MCF 10A (cell line): ENCODE measurements around the gene HAAO. TPM values are rescaled to one million over a fixed set of nuclear protein-coding genes. Genes with fewer than 3 reads are reported as not detected.

Experiments used
- BruUV-seq: library from RNA; stranded (reverse); fragments of 400-500 nt; replicated peaks from 2 replicates; lab custom pipeline; 2021; lab: Mats Ljungman, UMichigan
- CTCF ChIA-PET: fragments of 300-600 bp; sonication (Branson Sonifier 250); formaldehyde crosslinking; extraction: SDS; loops from one replicate; lab custom pipeline; 2021; ENCODE audit warnings: antibody characterized with exemption, inconsistent platforms; lab: Yijun Ruan, JAX
- POLR2A ChIA-PET: fragments of 300-600, 350-650 bp; sonication (Branson Sonifier 250); formaldehyde crosslinking; extraction: SDS; loops from one replicate; lab custom pipeline; 2020; ENCODE audit warnings: antibody characterized with exemption, inconsistent platforms; lab: Yijun Ruan, JAX
- DNase-seq: peaks from one replicate; pipeline ENCODE4 v3.0.0-alpha.2; 2018; ENCODE audit not compliant: unreplicated experiment
- H3K27ac Mint-ChIP-seq: one replicate; pipeline ENCODE4 v1.8.0; 2022; ENCODE audit warnings: mild to moderate bottlenecking, low read depth, mixed read lengths; ENCODE audit not compliant: unreplicated experiment
- H3K27me3 Mint-ChIP-seq: one replicate; pipeline ENCODE4 v1.8.0; 2022; ENCODE audit warnings: mixed read lengths; ENCODE audit not compliant: insufficient read depth, unreplicated experiment
- H3K36me3 Mint-ChIP-seq: one replicate; pipeline ENCODE4 v1.8.0; 2022; ENCODE audit warnings: mild to moderate bottlenecking, moderate library complexity, mixed read lengths; ENCODE audit not compliant: insufficient read depth, unreplicated experiment
- H3K4me1 Mint-ChIP-seq: one replicate; pipeline ENCODE4 v1.8.0; 2022; ENCODE audit warnings: mixed read lengths; ENCODE audit not compliant: insufficient read depth, unreplicated experiment
- H3K4me3 Mint-ChIP-seq: one replicate; pipeline ENCODE4 v1.8.0; 2022; ENCODE audit warnings: mild to moderate bottlenecking, moderate library complexity, mixed read lengths; ENCODE audit not compliant: unreplicated experiment
- H3K9me3 Mint-ChIP-seq: one replicate; pipeline ENCODE4 v1.8.0; 2022; ENCODE audit warnings: mixed read lengths; ENCODE audit not compliant: unreplicated experiment
- intact Hi-C: fragments of 100-400 bp; cut with micrococcal nuclease; formaldehyde crosslinking; loops from 2 replicates; pipeline ENCODE4 v1.14.1; 2022
- total RNA-seq: library from RNA; stranded (reverse); gene quantifications from 2 replicates; pipeline ENCODE4 v1.2.3, GENCODE V29; 2022
- TF ChIP-seq, protein P1 (sequence below): fragments of 200-600 bp; IDR thresholded peaks from one replicate; pipeline ENCODE4 v1.8.0; 2022; ENCODE audit warnings: antibody characterized with exemption, mild to moderate bottlenecking; ENCODE audit not compliant: unreplicated experiment

Gene HAAO
- total RNA-seq, 1 experiment from 2014 or later, result not detected

DNA sequence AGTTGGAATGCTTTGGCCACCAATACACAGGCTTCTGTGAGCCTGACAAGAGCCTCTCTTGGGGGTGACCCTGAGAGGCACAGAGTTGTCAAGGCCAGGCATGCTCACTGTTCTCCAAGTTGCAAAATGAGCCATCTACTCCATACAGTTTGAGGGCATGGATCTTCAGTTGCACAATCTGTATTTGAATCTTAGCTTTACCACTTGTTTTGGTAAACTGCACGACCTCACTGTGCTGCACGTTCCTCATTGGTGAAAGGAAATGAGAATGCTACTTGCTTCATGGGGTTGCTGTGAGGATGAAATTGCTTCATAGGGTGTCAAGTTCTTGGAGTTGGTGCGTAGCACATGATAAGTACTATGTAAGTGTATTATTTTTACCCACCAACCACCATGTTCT lies 12.0 kb upstream of the HAAO start:
- peak; percentile 71 for DNase-seq
- peaks cover 13% of the 10 kb centered on the region for H3K4me1 Mint-ChIP-seq
- H3K27ac Mint-ChIP-seq, result no peak overlapping the region
- TF ChIP-seq, protein P1, sequence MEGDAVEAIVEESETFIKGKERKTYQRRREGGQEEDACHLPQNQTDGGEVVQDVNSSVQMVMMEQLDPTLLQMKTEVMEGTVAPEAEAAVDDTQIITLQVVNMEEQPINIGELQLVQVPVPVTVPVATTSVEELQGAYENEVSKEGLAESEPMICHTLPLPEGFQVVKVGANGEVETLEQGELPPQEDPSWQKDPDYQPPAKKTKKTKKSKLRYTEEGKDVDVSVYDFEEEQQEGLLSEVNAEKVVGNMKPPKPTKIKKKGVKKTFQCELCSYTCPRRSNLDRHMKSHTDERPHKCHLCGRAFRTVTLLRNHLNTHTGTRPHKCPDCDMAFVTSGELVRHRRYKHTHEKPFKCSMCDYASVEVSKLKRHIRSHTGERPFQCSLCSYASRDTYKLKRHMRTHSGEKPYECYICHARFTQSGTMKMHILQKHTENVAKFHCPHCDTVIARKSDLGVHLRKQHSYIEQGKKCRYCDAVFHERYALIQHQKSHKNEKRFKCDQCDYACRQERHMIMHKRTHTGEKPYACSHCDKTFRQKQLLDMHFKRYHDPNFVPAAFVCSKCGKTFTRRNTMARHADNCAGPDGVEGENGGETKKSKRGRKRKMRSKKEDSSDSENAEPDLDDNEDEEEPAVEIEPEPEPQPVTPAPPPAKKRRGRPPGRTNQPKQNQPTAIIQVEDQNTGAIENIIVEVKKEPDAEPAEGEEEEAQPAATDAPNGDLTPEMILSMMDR, result no peak
- no peak overlapping the region for H3K4me3 Mint-ChIP-seq
- H3K9me3 Mint-ChIP-seq, result no peaks in the 10 kb centered on the region
- no peaks in the 10 kb centered on the region for H3K27me3 Mint-ChIP-seq
- intact Hi-C loops, result no loop called here
- ChIA-PET POLR2A (no interaction called here), CTCF (no interaction called here)
- BruUV-seq, result no TSS peak
- H3K36me3 Mint-ChIP-seq, result peaks cover 4% of the 10 kb centered on the region

DNA sequence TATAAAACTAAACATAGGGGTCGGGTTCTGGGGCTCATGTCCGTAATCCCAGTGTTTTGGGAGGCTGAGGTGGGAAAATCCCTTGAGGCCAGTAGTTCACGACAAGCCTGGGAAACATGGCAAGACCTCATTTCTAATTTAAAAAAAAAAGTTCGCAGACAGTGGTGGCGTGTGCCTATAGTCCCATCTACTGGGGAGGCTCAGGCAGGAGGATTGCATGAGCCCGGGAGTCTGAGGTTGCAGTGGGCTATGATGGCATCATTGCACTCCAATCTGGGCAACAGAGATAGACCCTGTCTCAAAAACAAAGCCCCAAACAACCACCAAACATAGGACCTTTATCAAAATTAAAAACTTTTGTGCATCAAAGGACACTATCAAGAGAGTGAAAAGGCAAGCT lies 9.8 kb upstream of the HAAO start:
- Mint-ChIP-seq H3K4me1 (peaks cover 8% of the 10 kb centered on the region), H3K27ac (no peak overlapping the region), H3K4me3 (no peak overlapping the region), H3K9me3 (no peaks in the 10 kb centered on the region), H3K27me3 (no peaks in the 10 kb centered on the region), H3K36me3 (no peaks in the 10 kb centered on the region)
- intact Hi-C loops, result no loop called here
- ChIA-PET CTCF (no interaction called here), POLR2A (no interaction called here)
- no TSS peak for BruUV-seq
- DNase-seq, result no peak
- TF ChIP-seq, protein P1, result no peak

DNA sequence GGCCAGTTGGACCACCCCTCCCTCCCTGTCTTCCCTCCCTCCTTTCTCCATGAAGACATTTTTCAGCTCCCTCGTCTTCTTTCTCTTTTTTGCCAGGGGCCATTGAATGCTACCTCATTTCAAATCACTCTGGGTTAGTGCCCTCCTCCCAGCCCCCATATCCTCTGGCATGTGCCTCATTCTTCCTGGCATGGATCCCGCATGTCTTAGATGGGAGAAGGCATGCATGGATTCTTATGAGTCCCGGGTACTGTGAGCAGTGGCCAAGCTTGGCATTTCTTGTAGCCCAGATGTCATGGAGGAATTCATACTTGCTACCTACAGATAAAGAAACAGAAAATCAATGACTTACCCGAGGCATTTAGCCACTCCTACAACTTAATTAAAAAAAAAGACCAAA lies 9.0 kb upstream of the HAAO start:
- Mint-ChIP-seq H3K4me3 (no peak overlapping the region), H3K4me1 (peaks cover 11% of the 10 kb centered on the region), H3K27ac (no peak overlapping the region), H3K36me3 (no peaks in the 10 kb centered on the region), H3K9me3 (no peaks in the 10 kb centered on the region), H3K27me3 (no peaks in the 10 kb centered on the region)
- TF ChIP-seq, protein P1, result no peak
- CTCF ChIA-PET, result interaction anchor here (1.4 kb wide), 1 partner anchor 8 kb away, joined by 5 read pairs; no protein-coding TSS in a partner anchor
- BruUV-seq, result no TSS peak
- intact Hi-C loops, result no loop called here
- POLR2A ChIA-PET, result interaction anchor here (1.0 to 1.9 kb wide), 2 partner anchors 8 to 9 kb away, joined by 4 to 8 read pairs; no protein-coding TSS in a partner anchor
- peak; percentile 13 for DNase-seq

DNA sequence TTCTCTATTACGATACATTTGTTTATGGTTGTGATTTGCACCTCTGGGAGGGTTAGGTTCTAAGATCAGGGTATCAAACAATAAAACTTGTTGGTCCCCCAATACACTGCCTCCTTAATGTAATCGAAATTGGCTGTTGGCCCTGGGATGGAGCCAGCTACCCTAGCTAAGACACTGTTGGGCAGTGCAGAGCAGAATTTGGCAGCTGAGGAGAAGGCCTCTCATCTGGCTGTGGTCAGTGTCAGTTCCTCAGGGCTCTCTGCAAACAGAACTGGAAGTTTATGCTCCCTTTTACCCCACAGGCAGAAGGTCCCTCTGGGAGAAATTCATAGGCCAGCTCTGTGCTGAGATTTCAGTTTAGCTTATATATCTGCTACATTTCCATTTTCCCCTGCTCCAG lies 8.6 kb upstream of the HAAO start:
- BruUV-seq, result no TSS peak
- H3K9me3 Mint-ChIP-seq, result no peaks in the 10 kb centered on the region
- no peak overlapping the region for H3K4me3 Mint-ChIP-seq
- TF ChIP-seq, protein P1, result no peak
- no peak for DNase-seq
- ChIA-PET POLR2A (interaction anchor here (1.0 to 1.9 kb wide), 2 partner anchors 8 to 9 kb away, joined by 4 to 8 read pairs; no protein-coding TSS in a partner anchor), CTCF (interaction anchor here (1.3 to 1.4 kb wide), 2 partner anchors 8 to 12 kb away, joined by 3 to 5 read pairs; no protein-coding TSS in a partner anchor)
- no peaks in the 10 kb centered on the region for H3K36me3 Mint-ChIP-seq
- no peaks in the 10 kb centered on the region for H3K27me3 Mint-ChIP-seq
- H3K4me1 Mint-ChIP-seq, result peaks cover 15% of the 10 kb centered on the region
- H3K27ac Mint-ChIP-seq, result no peak overlapping the region
- intact Hi-C loops, result no loop called here
